GM12864 (cell line): ENCODE measurements around the gene NOB1.

ENCODE experiments used
- DNase-seq: peaks from one replicate; pipeline ENCODE4 v3.0.0-alpha.2; 2011; ENCODE audit warnings: low read depth
- H3K4me3 ChIP-seq: 2 replicates; pipeline ENCODE4 v1.5.1; 2011; ENCODE audit warnings: mild to moderate bottlenecking, low read depth, low read length, control low read depth
- CTCF ChIP-seq: IDR thresholded peaks from 2 replicates; pipeline ENCODE4 v1.5.1; 2011; ENCODE audit warnings: low read depth, mild to moderate bottlenecking, moderate library complexity, low read length, control low read depth, inconsistent platforms; ENCODE audit errors: missing control alignments

Gene NOB1

DNA sequence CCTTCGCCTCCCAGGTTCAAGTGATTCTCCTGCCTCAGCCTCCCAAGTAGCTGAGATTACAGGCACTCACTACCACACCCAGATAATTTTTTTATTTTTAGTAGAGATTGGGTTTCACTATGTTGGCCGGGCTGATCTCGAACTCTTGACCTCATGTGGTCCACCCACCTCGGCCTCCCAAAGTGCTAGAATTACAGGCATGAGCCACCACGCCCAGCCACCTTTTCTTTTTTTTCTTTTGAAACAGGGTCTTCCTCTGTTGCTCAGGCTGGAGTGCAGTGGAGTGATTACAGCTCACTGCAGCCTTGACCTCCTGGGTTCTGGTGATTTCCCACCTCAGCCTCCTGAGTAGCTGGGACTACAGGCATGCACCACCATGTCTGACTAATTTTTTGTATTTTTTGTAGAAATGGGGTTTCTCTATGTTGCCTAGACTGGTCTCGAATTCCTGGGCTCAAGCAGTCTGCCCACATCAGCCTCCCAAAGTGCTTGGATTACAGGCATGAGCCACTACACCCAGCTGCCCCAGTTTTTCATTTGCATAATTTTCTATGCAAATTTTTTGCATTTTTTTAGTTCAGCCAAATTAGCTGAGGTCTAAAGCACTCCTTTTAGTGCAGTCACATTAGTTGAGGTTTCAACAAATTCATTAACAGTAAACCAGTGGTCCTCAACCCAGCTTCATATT lies 18.7 kb upstream of the NOB1 start:
- DNase-seq, result peak; percentile 35
- H3K4me3 ChIP-seq, result no peak overlapping the region

DNA sequence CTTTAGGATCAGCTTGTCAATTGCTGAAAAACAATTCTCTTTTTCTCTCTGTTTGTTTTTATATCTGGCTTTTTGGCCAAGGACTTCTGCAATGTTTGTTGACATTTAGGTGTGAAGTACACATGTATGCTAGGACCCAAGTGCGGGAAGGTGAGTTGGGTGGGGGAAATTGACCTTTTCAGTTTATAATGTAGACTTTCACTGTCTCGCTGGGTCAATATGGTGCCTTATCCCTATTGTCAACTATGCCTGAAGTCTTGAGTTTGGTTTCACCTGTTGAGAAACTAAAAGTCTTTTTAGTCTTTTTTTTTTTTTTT lies 16.9 kb upstream of the NOB1 start:
- H3K4me3 ChIP-seq, result no peak overlapping the region
- no peak for TF ChIP-seq CTCF
- DNase-seq, result no peak

More for the DNA sequence above, 18.7 kb upstream of the NOB1 start:
- TF ChIP-seq CTCF, result no peak

DNA sequence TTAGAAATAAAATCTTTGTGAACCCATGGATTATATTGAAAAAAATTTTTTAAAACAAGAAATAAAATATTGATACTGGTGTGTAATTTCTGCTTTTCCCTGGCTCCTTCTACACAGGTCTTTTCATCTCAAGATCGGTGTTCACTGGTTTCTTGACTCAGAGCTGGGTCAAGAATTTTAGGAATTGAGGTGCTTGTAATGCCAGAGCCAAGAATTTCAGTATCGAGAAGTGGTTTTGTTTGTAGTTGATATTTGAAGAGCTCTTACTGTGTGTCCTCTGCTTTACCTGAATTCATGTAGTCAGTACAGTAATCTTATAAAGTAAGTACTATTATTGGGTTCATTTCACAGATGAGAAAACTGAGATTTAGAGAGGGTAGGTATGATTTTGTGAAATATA lies 14.7 kb upstream of the NOB1 start:
- TF ChIP-seq CTCF, result no peak
- DNase-seq, result no peak
- H3K4me3 ChIP-seq, result no peak overlapping the region

- DNase-seq, result no peak
- TF ChIP-seq CTCF, result no peak
- no peak overlapping the region for H3K4me3 ChIP-seq
Observed at GRCh38 chr16:69768666-69769065, 13.9 kb upstream of the NOB1 start.

- no peak for DNase-seq
- no peak for TF ChIP-seq CTCF
- no peak overlapping the region for H3K4me3 ChIP-seq
Observed at GRCh38 chr16:69767459-69768229, 12.9 kb upstream of the NOB1 start.

DNA sequence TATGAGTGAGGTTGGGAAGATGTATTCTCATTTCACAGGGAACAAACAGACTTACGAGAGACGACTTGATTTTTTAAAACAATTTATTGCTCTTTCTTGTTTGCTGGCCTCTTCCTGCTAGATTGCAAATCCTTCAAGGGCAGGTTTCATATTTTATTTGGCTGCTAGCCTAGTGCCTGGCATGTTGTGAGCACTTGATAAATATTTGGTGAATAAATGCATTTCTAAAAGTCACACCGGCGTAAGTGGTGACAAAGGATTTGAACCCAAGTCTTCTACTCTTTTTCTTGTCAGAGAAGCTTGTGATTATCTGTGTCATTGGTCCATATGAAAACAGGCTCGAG lies 8.8 kb upstream of the NOB1 start:
- no peak for TF ChIP-seq CTCF
- no peak overlapping the region; the same call in 1 of the 2 replicates for H3K4me3 ChIP-seq
- DNase-seq, result no peak
